Esophagus (tissue), 2 donors: ENCODE measurements around the gene TMEM238L. TPM values are rescaled to one million over a fixed set of nuclear protein-coding genes. Genes with fewer than 3 reads are reported as not detected.

ENCODE experiments used
- H3K27ac ChIP-seq, 2 donors: one replicate each; pipeline ENCODE4 v1.5.1; 2013; ENCODE audit warnings: low read depth in 2 of 2, mild to moderate bottlenecking in 2 of 2, inconsistent platforms in 1 of 2, low read length in 1 of 2, moderate library complexity in 1 of 2
- H3K27me3 ChIP-seq, 2 donors: one replicate each; pipeline ENCODE4 v1.6.1; 2013; ENCODE audit warnings: low read length in 2 of 2, control low read depth in 1 of 2, mild to moderate bottlenecking in 1 of 2; ENCODE audit not compliant: insufficient read depth in 2 of 2, control insufficient read depth in 1 of 2
- H3K36me3 ChIP-seq, 2 donors: one replicate each; pipeline ENCODE4 v1.6.1; 2013; ENCODE audit warnings: low read length in 1 of 2; ENCODE audit not compliant: control insufficient read depth in 2 of 2, insufficient read depth in 2 of 2
- H3K4me1 ChIP-seq, 2 donors: one replicate each; pipeline ENCODE4 v1.6.1; 2013; ENCODE audit warnings: low read length in 1 of 2; ENCODE audit not compliant: control insufficient read depth in 2 of 2, insufficient read depth in 2 of 2
- H3K4me3 ChIP-seq, 2 donors: one replicate each; pipeline ENCODE4 v1.5.1; 2013; ENCODE audit warnings: low read length in 2 of 2, mild to moderate bottlenecking in 2 of 2, low read depth in 1 of 2, moderate library complexity in 1 of 2
- H3K9me3 ChIP-seq, 2 donors: one replicate each; pipeline ENCODE4 v1.6.1; 2013; ENCODE audit warnings: mild to moderate bottlenecking in 2 of 2, low read depth in 1 of 2, low read length in 1 of 2, moderate library complexity in 1 of 2; ENCODE audit not compliant: control insufficient read depth in 2 of 2, insufficient read depth in 1 of 2
- WGBS, 2 donors: extraction: QIAGEN DNeasy Blood & Tissue Kit; methylation state at CpG; one replicate each; pipeline ENCODE4 v1.1.7; 2013; 5-methylcytosine and 5-hydroxymethylcytosine counted together
- polyA plus RNA-seq, 2 donors: library from polyadenylated mRNA; stranded (reverse); fragments of 200-250 nt; gene quantifications; one replicate each; pipeline ENCODE4 v1.2.3, GENCODE V29; 2013
- donor health status: healthy with polysubstance abuse.
- donor health status: Bipolar disorder and iron deficiency.

The TMEM238L gene
- polyA plus RNA-seq, 2 donors = 3.8 to 8.1 TPM

DNA sequence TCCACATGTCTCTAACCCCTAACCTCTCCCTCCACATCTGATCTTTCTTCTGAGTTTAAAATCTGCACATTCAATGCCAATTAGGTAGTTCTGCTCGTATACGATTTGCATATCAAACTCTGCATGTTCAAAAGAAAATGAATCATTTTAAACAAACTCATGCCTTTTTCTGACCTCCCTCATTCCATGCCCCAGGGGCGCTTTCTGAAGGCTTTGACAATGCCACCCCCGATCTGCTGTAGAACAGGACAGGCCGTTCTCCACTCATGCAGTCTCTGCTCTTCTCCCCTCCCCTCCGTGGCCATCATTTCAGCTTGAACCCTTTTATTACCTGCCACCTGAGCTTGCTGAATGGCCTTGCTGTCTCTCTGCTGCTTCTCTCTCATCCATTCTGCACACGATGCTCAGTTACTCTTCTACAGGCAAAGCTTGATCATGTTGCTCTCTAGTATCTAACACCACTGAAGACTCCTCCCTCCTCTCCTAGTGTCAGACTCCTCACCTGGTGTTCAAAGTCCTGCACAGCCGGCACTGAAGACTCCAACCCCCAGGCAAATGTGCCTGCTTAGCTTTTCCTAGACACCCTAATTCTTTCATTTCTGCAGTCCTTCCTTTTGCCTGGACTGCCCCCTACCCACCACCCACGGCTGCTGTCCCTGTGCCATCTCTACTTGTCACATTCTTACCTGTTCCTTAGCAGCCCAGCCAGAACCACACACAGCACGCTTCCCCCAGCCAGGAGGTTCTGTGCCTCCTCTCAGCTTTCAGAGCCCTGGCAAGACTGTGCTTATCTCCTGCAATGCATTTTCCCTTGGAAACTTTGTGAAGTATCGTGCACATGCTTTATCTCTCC lies 6.2 kb downstream of the TMEM238L start:
- Histone ChIP-seq H3K36me3 (peaks cover 0 to 2% of the 10 kb centered on the region in 2 donors), H3K27ac (peak overlapping the region; percentile 86 to 96), H3K4me3 (no peak overlapping the region), H3K9me3 (no peaks in the 10 kb centered on the region), H3K27me3 (no peaks in the 10 kb centered on the region), H3K4me1 (peaks cover 0 to 9% of the 10 kb centered on the region in 2 donors)
- WGBS, 2 donors = 39% methylated on average over 11 of the region's 11 CpGs

DNA sequence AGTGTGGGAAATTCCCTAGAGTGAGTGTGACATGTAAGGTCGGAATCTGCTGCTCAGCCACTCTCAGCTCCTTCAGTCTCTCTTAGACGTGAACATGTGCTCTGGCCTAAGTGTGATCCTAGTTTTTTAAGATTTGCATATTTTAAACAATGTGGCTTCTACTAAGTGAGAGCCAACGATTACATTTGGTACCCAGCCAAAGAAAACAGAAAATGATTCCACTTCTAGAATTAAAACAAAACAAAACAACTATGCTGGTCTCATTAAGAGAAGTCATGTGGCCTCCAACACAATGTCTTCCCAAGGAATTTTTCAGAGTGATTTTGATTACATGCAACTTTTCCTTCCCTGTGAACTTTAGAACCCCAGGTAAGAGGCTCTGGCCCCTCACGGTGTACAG lies 10.1 kb downstream of the TMEM238L start:
- Histone ChIP-seq H3K27me3 (no peaks in the 10 kb centered on the region), H3K4me1 (peaks cover 0 to 21% of the 10 kb centered on the region in 2 donors), H3K4me3 (no peak overlapping the region), H3K27ac (no peak overlapping the region), H3K36me3 (peaks cover 0 to 2% of the 10 kb centered on the region in 2 donors), H3K9me3 (no peaks in the 10 kb centered on the region)
- WGBS, 2 donors = 29 to 42% methylated on average over 4 of the region's 4 CpGs

DNA sequence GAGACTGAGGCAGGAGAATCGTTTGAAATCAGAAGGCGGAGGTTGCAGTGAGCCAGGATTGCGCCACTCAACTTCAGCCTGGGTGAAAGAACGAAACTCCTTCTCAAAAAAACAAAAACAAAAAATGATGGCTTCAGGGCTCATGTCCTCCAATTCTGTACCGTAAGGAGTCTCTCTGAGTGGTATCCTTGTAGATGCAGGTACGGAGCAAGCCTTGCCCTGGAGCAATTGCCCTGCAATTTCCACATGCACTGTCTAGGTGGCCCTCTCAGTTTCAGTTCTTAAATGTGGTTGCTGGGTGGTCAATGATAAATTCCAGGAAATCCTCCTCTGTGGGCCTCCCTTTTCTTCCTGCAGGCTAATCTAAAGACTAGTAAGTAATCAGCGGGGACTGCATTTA lies 10.6 kb downstream of the TMEM238L start:
- no peak overlapping the region for H3K4me3 ChIP-seq
- no peaks in the 10 kb centered on the region for H3K9me3 ChIP-seq
- WGBS, 2 donors = 86 to 89% methylated on average over 7 of the region's 7 CpGs
- H3K27ac ChIP-seq = no peak overlapping the region
- peaks cover 0 to 18% of the 10 kb centered on the region in 2 donors for H3K4me1 ChIP-seq
- H3K36me3 ChIP-seq = peaks cover 0 to 2% of the 10 kb centered on the region in 2 donors
- H3K27me3 ChIP-seq = no peaks in the 10 kb centered on the region

DNA sequence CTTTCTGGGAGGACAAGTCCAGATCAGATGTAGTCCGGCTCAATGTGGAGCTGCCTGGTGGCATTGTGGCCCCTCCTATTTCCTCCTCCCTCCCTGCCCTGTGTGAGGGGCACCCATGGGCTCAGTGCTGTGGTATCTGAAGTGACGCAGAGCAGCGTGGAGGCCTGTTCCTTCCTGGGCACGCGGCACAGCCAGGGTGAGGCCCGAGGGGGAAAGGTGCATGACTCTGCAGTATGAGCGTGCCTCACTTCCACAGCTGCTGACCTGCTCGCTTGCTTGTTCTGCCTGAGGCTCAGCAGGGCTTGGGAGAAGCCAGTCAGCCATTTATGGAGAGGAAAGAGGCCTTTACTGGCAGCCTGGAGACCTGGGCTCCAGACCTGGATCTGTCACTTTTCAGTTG lies 11.7 kb downstream of the TMEM238L start:
- peak overlapping the region; percentile 79 to 91 for H3K27ac ChIP-seq
- WGBS, 2 donors = 49 to 50% methylated on average over 8 of the region's 8 CpGs
- peaks cover 0 to 2% of the 10 kb centered on the region in 2 donors for H3K36me3 ChIP-seq
- H3K4me1 ChIP-seq = peaks cover 0 to 17% of the 10 kb centered on the region in 2 donors
- H3K4me3 ChIP-seq = no peak overlapping the region
- no peaks in the 10 kb centered on the region for H3K27me3 ChIP-seq
- no peaks in the 10 kb centered on the region for H3K9me3 ChIP-seq

DNA sequence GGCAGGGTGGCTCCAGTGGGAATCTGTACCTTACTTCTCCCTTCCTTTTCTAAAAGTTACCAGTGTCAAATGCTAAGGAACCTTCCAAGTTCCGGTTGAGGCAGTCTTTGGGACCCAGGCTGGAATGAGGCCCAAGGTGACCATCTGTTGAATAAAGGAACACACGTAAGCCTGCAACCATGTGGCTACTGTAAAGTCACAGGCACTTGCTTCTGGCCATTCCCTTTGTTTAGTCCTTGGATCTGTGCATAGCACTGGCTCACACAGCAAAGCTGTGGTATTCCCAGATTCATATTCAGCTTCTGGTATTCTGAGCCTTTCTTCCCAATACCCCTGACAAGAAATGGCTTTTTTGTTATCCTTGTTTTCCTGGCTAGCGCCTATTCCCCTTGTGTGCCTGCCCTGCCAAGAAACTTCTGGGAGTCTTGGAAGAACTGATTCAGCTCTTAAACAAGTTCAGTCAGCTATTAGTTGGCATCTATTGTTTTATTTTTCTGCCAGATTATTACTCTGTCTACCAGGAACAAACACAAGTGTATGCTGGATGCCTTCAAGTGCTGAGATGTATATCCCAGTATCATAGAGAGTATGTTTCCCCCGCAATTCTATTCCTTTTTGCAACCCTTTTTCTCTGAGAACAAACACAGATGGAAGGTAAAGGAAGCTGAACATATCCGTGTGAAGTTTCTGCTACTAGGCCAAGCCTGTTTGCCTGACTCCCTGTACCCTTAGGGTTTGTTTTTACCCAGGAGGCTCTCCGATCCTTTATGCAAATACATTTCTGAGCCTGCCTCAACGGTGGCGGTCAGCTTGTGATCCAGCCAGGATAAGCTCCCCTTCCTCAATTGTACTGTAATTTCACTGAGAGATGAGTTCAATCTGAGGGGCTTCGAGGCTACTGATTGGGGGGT lies 13.2 kb downstream of the TMEM238L start:
- Histone ChIP-seq H3K27me3 (no peaks in the 10 kb centered on the region), H3K4me3 (no peak overlapping the region), H3K27ac (peak overlapping the region; percentile 79 to 90), H3K36me3 (peaks cover 0 to 2% of the 10 kb centered on the region in 2 donors), H3K4me1 (peaks cover 0 to 21% of the 10 kb centered on the region in 2 donors), H3K9me3 (no peaks in the 10 kb centered on the region)
- 42 to 50% methylated on average over 9 of the region's 9 CpGs for WGBS, 2 donors

DNA sequence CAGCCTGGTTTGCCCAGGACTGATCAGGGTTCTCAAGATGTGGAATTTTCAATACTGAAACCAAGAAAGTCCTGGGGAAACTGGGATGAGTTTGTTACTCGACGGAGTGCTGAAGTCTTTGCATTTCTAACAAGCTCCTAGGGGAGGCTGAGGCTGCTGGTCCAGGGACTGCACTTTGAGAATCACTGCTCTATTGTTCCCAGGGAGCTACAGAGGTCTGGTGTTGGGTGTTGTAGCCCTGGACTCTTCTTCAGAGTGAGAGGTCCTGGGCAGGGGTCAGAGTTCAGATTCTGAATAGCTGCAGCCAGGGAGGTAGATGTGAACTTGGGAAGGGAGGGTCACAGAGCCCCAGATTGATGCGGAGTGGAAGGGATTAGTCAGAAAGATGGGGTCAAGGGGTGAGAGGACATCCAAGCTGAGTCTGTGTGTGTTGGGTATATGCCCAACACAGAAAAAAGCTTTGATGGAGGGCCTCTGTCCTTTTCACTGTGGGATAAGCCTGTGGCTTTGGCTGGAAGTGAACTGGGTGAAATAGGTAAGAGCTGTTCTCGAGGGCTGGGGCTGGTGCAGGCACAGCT lies 14.1 kb downstream of the TMEM238L start:
- Histone ChIP-seq H3K27ac (peak overlapping the region; percentile 40 to 79), H3K4me1 (peaks cover 0 to 21% of the 10 kb centered on the region in 2 donors), H3K36me3 (no peaks in the 10 kb centered on the region), H3K4me3 (no peak overlapping the region), H3K9me3 (no peaks in the 10 kb centered on the region), H3K27me3 (no peaks in the 10 kb centered on the region)
- WGBS, 2 donors = 60 to 78% methylated on average over 4 of the region's 4 CpGs

DNA sequence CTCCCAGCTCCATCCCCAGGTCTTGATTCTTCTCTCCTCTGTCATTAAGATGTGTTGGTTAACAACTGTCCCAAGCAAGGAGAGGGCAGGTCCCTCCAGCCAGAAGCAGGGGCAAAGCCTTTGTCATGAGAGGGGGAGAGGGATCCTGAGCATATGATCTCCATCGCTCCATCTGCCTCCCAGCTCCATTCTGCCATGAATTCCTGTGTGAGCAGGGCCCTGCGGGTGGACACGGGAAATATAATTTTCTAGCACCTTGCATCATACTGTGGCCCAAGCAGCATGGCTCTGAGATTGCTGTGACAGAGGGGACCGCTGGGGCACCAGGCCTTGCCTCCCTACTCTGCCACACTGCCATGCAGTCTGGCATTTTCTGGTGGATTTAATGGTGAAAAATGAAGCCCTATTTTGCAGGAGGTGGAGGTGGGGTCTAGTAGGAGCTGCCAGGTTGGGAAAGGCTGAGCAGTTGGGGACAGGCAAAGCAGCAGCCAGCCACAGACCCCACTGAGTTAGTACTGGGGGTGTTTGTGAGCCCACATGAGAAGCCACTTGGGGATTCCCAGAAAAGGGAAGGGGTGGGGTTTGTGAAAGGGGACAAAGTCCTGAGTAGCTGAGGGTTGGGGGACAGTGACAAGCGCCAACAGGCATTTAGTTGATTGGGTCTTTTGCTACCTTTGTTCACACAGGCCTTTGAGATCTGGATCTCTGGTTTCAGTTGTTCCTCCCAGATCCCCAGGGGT lies 16.4 kb downstream of the TMEM238L start:
- H3K27ac ChIP-seq = no peak overlapping the region
- 92 to 97% methylated on average over 5 of the region's 5 CpGs for WGBS, 2 donors

DNA sequence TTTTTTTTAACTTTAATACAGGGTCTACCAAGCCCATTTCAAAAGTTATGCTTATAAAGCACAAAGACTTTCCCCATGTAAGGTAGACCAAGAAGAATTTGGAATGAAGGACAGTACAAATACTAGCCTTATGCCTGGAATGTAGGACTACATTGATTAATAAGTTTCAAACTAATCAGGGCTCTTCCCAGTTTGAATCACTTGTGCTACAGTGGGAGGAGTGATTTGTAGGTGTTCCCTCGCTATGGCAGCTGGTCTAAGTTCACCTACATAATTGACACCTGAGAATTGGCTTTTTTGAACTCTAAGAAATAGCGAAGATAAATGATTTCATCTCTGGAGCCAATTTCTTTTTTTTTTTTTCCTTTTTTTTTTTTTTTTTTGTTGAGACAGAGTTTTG lies 18.6 kb downstream of the TMEM238L start:
- no peak overlapping the region for H3K27ac ChIP-seq
- H3K4me3 ChIP-seq = no peak overlapping the region
- no peaks in the 10 kb centered on the region for H3K9me3 ChIP-seq
- no peaks in the 10 kb centered on the region for H3K36me3 ChIP-seq
- WGBS, 2 donors = 82 to 88% methylated on average over 2 of the region's 2 CpGs
- no peaks in the 10 kb centered on the region for H3K27me3 ChIP-seq
- H3K4me1 ChIP-seq = peaks cover 0 to 6% of the 10 kb centered on the region in 2 donors

More for the DNA sequence above, 16.4 kb downstream of the TMEM238L start:
- Histone ChIP-seq H3K27me3 (no peaks in the 10 kb centered on the region), H3K9me3 (no peaks in the 10 kb centered on the region), H3K4me3 (no peak overlapping the region), H3K36me3 (no peaks in the 10 kb centered on the region), H3K4me1 (peaks cover 0 to 18% of the 10 kb centered on the region in 2 donors)

DNA sequence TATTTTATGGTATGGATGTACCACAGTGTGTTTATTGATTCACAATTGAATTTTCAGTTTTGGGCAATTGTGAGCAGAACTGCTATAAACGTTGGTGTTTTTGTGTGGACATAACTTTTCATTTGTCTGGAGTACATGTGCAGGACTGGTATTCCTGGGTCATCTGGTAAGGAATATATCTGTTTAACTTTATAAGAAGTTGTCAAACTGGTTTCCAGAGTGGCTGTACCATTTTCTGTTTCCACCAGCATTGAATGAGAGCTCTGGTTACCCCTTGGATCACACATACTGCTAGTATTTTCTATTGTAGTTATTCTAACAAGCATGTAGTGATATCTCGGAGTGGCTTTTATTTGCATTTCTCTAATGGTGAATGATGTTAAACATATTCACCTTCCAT lies 24.3 kb downstream of the TMEM238L start:
- WGBS, 2 donors = 59 to 63% methylated on average over 2 of the region's 2 CpGs
- Histone ChIP-seq H3K9me3 (no peaks in the 10 kb centered on the region), H3K4me3 (no peak overlapping the region), H3K27me3 (no peaks in the 10 kb centered on the region), H3K36me3 (no peaks in the 10 kb centered on the region), H3K27ac (no peak overlapping the region), H3K4me1 (no peaks in the 10 kb centered on the region)
